GM12892 (cell line): Measurements from ENCODE around the gene TDP2. TPM values are rescaled to one million over a fixed set of nuclear protein-coding genes. Genes with fewer than 3 reads are reported as not detected.
"Not testable (repeated sequence)": the region's sequence is repeated elsewhere in the genome, so short reads cannot be mapped to it uniquely, and the experiment has no call there.

ENCODE experiments used
- DNase-seq: peaks from one replicate; pipeline ENCODE4 v3.0.0; 2011; ENCODE audit not compliant: insufficient read length
- FAIRE-seq: peaks from 2 replicates; lab custom pipeline; 2011; peaks lifted over from hg19 to GRCh38; lab: Jason Lieb, UNC
- POLR2A ChIP-seq: IDR thresholded peaks from 2 replicates; pipeline ENCODE4 v1.6.1; 2011; ENCODE audit warnings: low read depth, low read length, control low read depth
- POLR2AphosphoS5 ChIP-seq: IDR thresholded peaks from 2 replicates; pipeline ENCODE4 v1.6.1; 2011; ENCODE audit warnings: low read depth, low read length, control low read depth
- TAF1 ChIP-seq: IDR thresholded peaks from 2 replicates; pipeline ENCODE4 v1.6.1; 2011; ENCODE audit warnings: low read depth, mild to moderate bottlenecking, control low read depth, low read length, borderline replicate concordance
- polyA plus RNA-seq: library from polyadenylated mRNA; unstranded; fragments of >200 nt; gene quantifications from one replicate; pipeline ENCODE4 v1.2.1, GENCODE V29; 2012; ENCODE audit warnings: missing spikeins, inconsistent platforms; ENCODE audit not compliant: missing spikeins

TDP2 gene
- 47.2 TPM for polyA plus RNA-seq

- TF ChIP-seq TAF1 (peak; percentile 77), POLR2AphosphoS5 (peak; percentile 89), POLR2A (peak; percentile 86)
- DNase-seq (peak; percentile 82), FAIRE-seq (peak; percentile 98)
These were observed at the start of gene TDP2, which contains the start of gene ACOT13 for GRCh38 chr6:24666641-24667377. Gene TDP2 (minus strand): TSS chr6:24666899. CDS start chr6:24666862, 37 bp downstream. Gene ACOT13 (plus strand): TSS chr6:24667077. CDS start chr6:24667264, 187 bp downstream.

GRCh38 chr6:24710519-24711303 is 44.0 kb upstream of the TDP2 start:
- DNase-seq (no peak), FAIRE-seq (peak; percentile 51)
- TF ChIP-seq POLR2A: no peak
- no peak for TF ChIP-seq TAF1
- TF ChIP-seq POLR2AphosphoS5: no peak

GRCh38 chr6:24709014-24709711 is 42.5 kb upstream of the TDP2 start:
- peak; percentile 69 for FAIRE-seq
- DNase-seq: no peak
- TF ChIP-seq TAF1 (no peak), POLR2A (no peak), POLR2AphosphoS5 (no peak; the same call in 1 of the 2 replicates)

GRCh38 chr6:24708612-24709011 is 41.9 kb upstream of the TDP2 start:
- FAIRE-seq: no peak
- DNase-seq: no peak
- TF ChIP-seq TAF1 (no peak), POLR2A (no peak), POLR2AphosphoS5 (no peak; the same call in 1 of the 2 replicates)

GRCh38 chr6:24704468-24704867 is 37.8 kb upstream of the TDP2 start:
- DNase-seq (no peak), FAIRE-seq (no peak)
- TF ChIP-seq TAF1 (no peak), POLR2A (no peak), POLR2AphosphoS5 (0 out of 2 replicates have a peak, but pooled peaks have one; percentile 1)

- FAIRE-seq (no peak), DNase-seq (no peak)
- no peak for TF ChIP-seq TAF1
- peak; percentile 40 for TF ChIP-seq POLR2A
- 0 out of 2 replicates have a peak, but pooled peaks have one; percentile 39 for TF ChIP-seq POLR2AphosphoS5
These were observed 36.1 kb upstream of the TDP2 start for GRCh38 chr6:24702720-24703282.

- TF ChIP-seq TAF1 (no peak), POLR2AphosphoS5 (no peak), POLR2A (no peak)
- DNase-seq (no peak), FAIRE-seq (no peak)
These were observed 33.0 kb upstream of the TDP2 start for GRCh38 chr6:24699521-24700359.

GRCh38 chr6:24696097-24696496 is 29.4 kb upstream of the TDP2 start:
- FAIRE-seq: no peak
- TF ChIP-seq TAF1: no peak
- TF ChIP-seq POLR2AphosphoS5: no peak
- TF ChIP-seq POLR2A: no peak
- no peak for DNase-seq

- FAIRE-seq: not testable (repeated sequence)
These were observed 28.9 kb upstream of the TDP2 start for GRCh38 chr6:24695635-24696034.

GRCh38 chr6:24694198-24694597 is 27.5 kb upstream of the TDP2 start:
- FAIRE-seq (no peak), DNase-seq (no peak)
- TF ChIP-seq POLR2AphosphoS5 (no peak), TAF1 (no peak), POLR2A (no peak)

More at GRCh38 chr6:24695635-24696034, 28.9 kb upstream of the TDP2 start:
- DNase-seq: not testable (repeated sequence)
